ENCODE data around the gene PRKCE.
"Not testable (repeated sequence)": the region's sequence is repeated elsewhere in the genome, so short reads cannot be mapped to it uniquely, and the experiment has no call there.

PRKCE gene

GRCh38 chr2:45843136-45843535 lies 191.7 kb downstream of the PRKCE start:
- DNase-seq: no peak

- DNase-seq: no peak
These were observed 193.5 kb downstream of the PRKCE start for GRCh38 chr2:45844796-45845457.

- DNase-seq: no peak
These were observed 194.1 kb downstream of the PRKCE start for GRCh38 chr2:45845566-45845965.

GRCh38 chr2:45849491-45850283 lies 198.2 kb downstream of the PRKCE start:
- DNase-seq: peak; percentile 17

- DNase-seq: no peak
These were observed 199.1 kb downstream of the PRKCE start for GRCh38 chr2:45850558-45850957.

- no peak for DNase-seq
These were observed 199.6 kb downstream of the PRKCE start for GRCh38 chr2:45851111-45851510.

GRCh38 chr2:45851576-45852304 lies 200.3 kb downstream of the PRKCE start:
- DNase-seq: peak; percentile 56

GRCh38 chr2:45852450-45853150 lies 201.1 kb downstream of the PRKCE start:
- DNase-seq: no peak

- no peak for DNase-seq
These were observed 203.9 kb downstream of the PRKCE start for GRCh38 chr2:45855374-45855773.

- DNase-seq: no peak
These were observed 205.2 kb downstream of the PRKCE start for GRCh38 chr2:45856391-45857274.

GRCh38 chr2:45857275-45857609 lies 205.8 kb downstream of the PRKCE start:
- DNase-seq: no peak

- peak; percentile 11 for DNase-seq
These were observed 206.5 kb downstream of the PRKCE start for GRCh38 chr2:45857867-45858520.

- not testable (repeated sequence) for DNase-seq
These were observed 207.4 kb downstream of the PRKCE start for GRCh38 chr2:45858872-45859271.

- no peak for DNase-seq
These were observed 208.2 kb downstream of the PRKCE start for GRCh38 chr2:45859682-45860081.

- DNase-seq: peak; percentile 78
These were observed 209.0 kb downstream of the PRKCE start for GRCh38 chr2:45860136-45861121.

- DNase-seq: no peak
These were observed 211.4 kb downstream of the PRKCE start for GRCh38 chr2:45862843-45863242.

- no peak for DNase-seq
These were observed 212.6 kb downstream of the PRKCE start for GRCh38 chr2:45864121-45864520.

GRCh38 chr2:45867349-45867748 lies 215.9 kb downstream of the PRKCE start:
- no peak for DNase-seq

- no peak for DNase-seq
These were observed 216.3 kb downstream of the PRKCE start for GRCh38 chr2:45867800-45868199.

GRCh38 chr2:45869165-45869501 lies 217.7 kb downstream of the PRKCE start:
- no peak for DNase-seq

GRCh38 chr2:45871025-45871424 lies 219.6 kb downstream of the PRKCE start:
- DNase-seq: no peak

Measured in DMS79 treated with DMSO at 0.1 percent for 48 hours (cell line).